PC-3 (cell line): Measurements from ENCODE around the gene LYL1.

Source experiments
- EZH2 ChIP-seq: fragments of 300-600 bp; sonication (generic); IDR thresholded peaks from one replicate; pipeline ENCODE4 v1.6.1; 2017; ENCODE audit warnings: antibody characterized with exemption, mild to moderate bottlenecking, low read length; ENCODE audit not compliant: unreplicated experiment
- EZH2phosphoT487 ChIP-seq: fragments of 300-600 bp; sonication (generic); IDR thresholded peaks from 2 replicates; pipeline ENCODE4 v1.6.1; 2018; ENCODE audit warnings: mild to moderate bottlenecking, antibody characterized with exemption, low read length, borderline replicate concordance
- TF ChIP-seq, protein P1 (sequence below): fragments of 300-600 bp; sonication (generic); conservative IDR thresholded peaks from 2 replicates; pipeline ENCODE4 v1.5.1; 2017; ENCODE audit warnings: antibody characterized with exemption, low read depth, mild to moderate bottlenecking, low read length

DNA sequence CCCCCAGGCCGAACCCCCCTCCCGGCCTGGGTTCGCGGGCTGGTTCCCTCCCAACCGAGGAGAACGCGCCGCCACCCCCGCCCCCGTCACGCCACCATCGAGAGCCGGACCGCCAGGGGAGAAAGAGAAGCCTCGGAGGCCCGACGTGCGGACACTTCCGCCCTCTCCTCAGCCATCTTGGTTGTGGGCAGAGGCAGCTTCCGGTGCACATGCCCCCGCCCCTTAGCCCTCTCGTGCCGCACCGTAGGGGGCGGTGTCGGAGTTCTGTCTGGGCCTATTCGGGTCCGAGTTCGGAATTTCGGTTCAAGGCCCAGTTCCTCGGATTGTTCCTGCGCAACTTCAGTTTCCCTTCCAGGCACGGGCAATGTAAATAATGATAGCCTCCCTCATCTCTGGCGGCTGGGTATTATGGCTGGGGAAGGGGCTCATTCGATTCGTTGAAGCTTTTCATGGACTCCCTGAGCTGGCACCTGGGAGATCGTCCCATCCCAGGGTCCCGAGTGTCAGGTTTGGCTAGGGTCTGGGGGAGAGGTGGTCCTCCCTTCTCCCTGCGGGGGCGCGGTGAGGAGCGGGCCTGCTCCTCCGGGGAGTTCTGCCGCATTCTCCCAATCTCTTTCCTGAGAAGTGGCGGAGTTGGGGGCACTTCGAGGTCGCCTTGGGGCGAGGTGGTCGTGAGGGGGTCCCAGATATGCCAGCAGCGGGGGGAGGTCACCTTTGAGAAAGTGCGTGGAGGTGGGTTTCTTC, 47.7 kb upstream of the LYL1 start, which contains the start of the genes IER2 and STX10:
- TF ChIP-seq, protein P1, sequence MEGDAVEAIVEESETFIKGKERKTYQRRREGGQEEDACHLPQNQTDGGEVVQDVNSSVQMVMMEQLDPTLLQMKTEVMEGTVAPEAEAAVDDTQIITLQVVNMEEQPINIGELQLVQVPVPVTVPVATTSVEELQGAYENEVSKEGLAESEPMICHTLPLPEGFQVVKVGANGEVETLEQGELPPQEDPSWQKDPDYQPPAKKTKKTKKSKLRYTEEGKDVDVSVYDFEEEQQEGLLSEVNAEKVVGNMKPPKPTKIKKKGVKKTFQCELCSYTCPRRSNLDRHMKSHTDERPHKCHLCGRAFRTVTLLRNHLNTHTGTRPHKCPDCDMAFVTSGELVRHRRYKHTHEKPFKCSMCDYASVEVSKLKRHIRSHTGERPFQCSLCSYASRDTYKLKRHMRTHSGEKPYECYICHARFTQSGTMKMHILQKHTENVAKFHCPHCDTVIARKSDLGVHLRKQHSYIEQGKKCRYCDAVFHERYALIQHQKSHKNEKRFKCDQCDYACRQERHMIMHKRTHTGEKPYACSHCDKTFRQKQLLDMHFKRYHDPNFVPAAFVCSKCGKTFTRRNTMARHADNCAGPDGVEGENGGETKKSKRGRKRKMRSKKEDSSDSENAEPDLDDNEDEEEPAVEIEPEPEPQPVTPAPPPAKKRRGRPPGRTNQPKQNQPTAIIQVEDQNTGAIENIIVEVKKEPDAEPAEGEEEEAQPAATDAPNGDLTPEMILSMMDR = peak; percentile 70
- TF ChIP-seq EZH2 (no peak), EZH2phosphoT487 (no peak)
